Neural cell (in vitro differentiated cells): ENCODE data around the gene SMAD9. TPM values are rescaled to one million over a fixed set of nuclear protein-coding genes. Genes with fewer than 3 reads are reported as not detected.

Experiments used
- H2AFZ ChIP-seq: fragments of 200-600, 300-800 bp; sonication (generic), shearing (Covaris generic); 2 replicates; pipeline ENCODE4 v1.6.0; 2014; ENCODE audit warnings: low read depth, mild to moderate bottlenecking, antibody characterized with exemption, low read length, moderate library complexity
- H3F3A ChIP-seq: fragments of 200-600 bp; shearing (Covaris generic); 2 replicates; pipeline ENCODE4 v1.6.1; 2016; ENCODE audit warnings: mild to moderate bottlenecking, moderate library complexity, mixed read lengths, antibody characterized with exemption, low read length; ENCODE audit not compliant: insufficient read depth, poor library complexity, severe bottlenecking
- H3K27ac ChIP-seq: fragments of 200-600, 300-800 bp; sonication (generic), shearing (Covaris generic); 2 replicates; pipeline ENCODE4 v1.5.1; 2014; ENCODE audit warnings: mild to moderate bottlenecking, low read length, moderate library complexity
- H3K27me3 ChIP-seq: fragments of 300-800, 200-600 bp; sonication (generic), shearing (Covaris generic); 2 replicates; pipeline ENCODE4 v1.6.0; 2014; ENCODE audit warnings: mild to moderate bottlenecking, low read depth, low read length, moderate library complexity; ENCODE audit not compliant: insufficient read depth
- H3K36me3 ChIP-seq: fragments of 300-800, 200-600 bp; sonication (generic), shearing (Covaris generic); 2 replicates; pipeline ENCODE4 v1.5.1; 2014; ENCODE audit warnings: mild to moderate bottlenecking, antibody characterized with exemption, low read length, moderate library complexity; ENCODE audit not compliant: insufficient read depth
- H3K4me2 ChIP-seq: fragments of 300-800, 200-600 bp; sonication (generic), shearing (Covaris generic); 2 replicates; pipeline ENCODE4 v1.6.0; 2014; ENCODE audit warnings: mild to moderate bottlenecking, low read length
- H3K4me3 ChIP-seq: fragments of 300-800, 200-600 bp; sonication (generic), shearing (Covaris generic); 2 replicates; pipeline ENCODE4 v1.5.1; 2014; ENCODE audit warnings: mild to moderate bottlenecking, low read length, moderate library complexity
- H3K79me2 ChIP-seq: fragments of 200-600 bp; shearing (Covaris generic); replicated peaks from 2 replicates; pipeline ENCODE4 v1.6.0; 2014; ENCODE audit warnings: mild to moderate bottlenecking, low read length, moderate library complexity; ENCODE audit not compliant: insufficient read depth
- H3K9ac ChIP-seq: fragments of 300-800, 200-600 bp; sonication (generic), shearing (Covaris generic); 2 replicates; pipeline ENCODE4 v1.6.1; 2016; ENCODE audit warnings: mild to moderate bottlenecking, low read length, mixed read lengths
- H3K9me2 ChIP-seq: fragments of 200-600 bp; shearing (Covaris generic); 2 replicates; pipeline ENCODE4 v1.6.1; 2016; ENCODE audit warnings: mild to moderate bottlenecking, low read length, mixed read lengths; ENCODE audit not compliant: insufficient read depth
- H3K9me3 ChIP-seq: fragments of 200-600, 300-800 bp; sonication (generic), shearing (Covaris generic); 2 replicates; pipeline ENCODE4 v1.6.1; 2016; ENCODE audit warnings: mild to moderate bottlenecking, mixed run types, low read length, moderate library complexity, mixed read lengths
- H4K20me1 ChIP-seq: fragments of 200-600 bp; shearing (Covaris generic); 2 replicates; pipeline ENCODE4 v1.6.1; 2016; ENCODE audit warnings: mild to moderate bottlenecking, mixed run types; ENCODE audit not compliant: insufficient read depth
- EP300 ChIP-seq: fragments of 450-650 bp; conservative IDR thresholded peaks from 2 replicates; pipeline ENCODE4 v1.6.1; 2014; ENCODE audit warnings: antibody characterized with exemption, mild to moderate bottlenecking, moderate library complexity; ENCODE audit not compliant: poor library complexity, severe bottlenecking
- EZH2 ChIP-seq: fragments of 200-600, 300-800 bp; shearing (Covaris generic), sonication (generic); IDR thresholded peaks from 2 replicates; pipeline ENCODE4 v1.6.1; 2014; ENCODE audit warnings: antibody characterized with exemption, low read length, borderline replicate concordance, mild to moderate bottlenecking; ENCODE audit not compliant: insufficient read depth, poor library complexity, severe bottlenecking
- MXI1 ChIP-seq: fragments of 450-650 bp; conservative IDR thresholded peaks from 2 replicates; pipeline ENCODE4 v1.6.1; 2014; ENCODE audit warnings: antibody characterized with exemption, mild to moderate bottlenecking; ENCODE audit not compliant: poor library complexity, severe bottlenecking
- POLR2AphosphoS5 ChIP-seq: IDR thresholded peaks from 2 replicates; pipeline ENCODE4 v1.6.1; 2012
- SMC3 ChIP-seq: fragments of 450-650 bp; conservative IDR thresholded peaks from 2 replicates; pipeline ENCODE4 v1.6.1; 2014; ENCODE audit warnings: antibody characterized with exemption, mild to moderate bottlenecking, moderate library complexity; ENCODE audit not compliant: poor library complexity
- TAF1 ChIP-seq: IDR thresholded peaks from 2 replicates; pipeline ENCODE4 v1.6.1; 2012; ENCODE audit warnings: low read depth
- polyA plus RNA-seq: library from polyadenylated mRNA; depleted of rRNA; stranded (reverse); fragments of >200 nt; gene quantifications from 2 replicates; pipeline ENCODE4 v1.2.3, GENCODE V29; 2014
- TF ChIP-seq, protein P1 (sequence below): fragments of 450-650 bp; IDR thresholded peaks from 2 replicates; pipeline ENCODE4 v1.5.1; 2014; ENCODE audit warnings: antibody characterized with exemption, mild to moderate bottlenecking, moderate library complexity; ENCODE audit not compliant: poor library complexity, severe bottlenecking
- TF ChIP-seq, protein P2 (sequence below): IDR thresholded peaks from 2 replicates; pipeline ENCODE4 v1.6.1; 2012; ENCODE audit warnings: borderline replicate concordance

Gene SMAD9
- polyA plus RNA-seq, 1 donor from 2014 or later = 2.5 TPM

DNA sequence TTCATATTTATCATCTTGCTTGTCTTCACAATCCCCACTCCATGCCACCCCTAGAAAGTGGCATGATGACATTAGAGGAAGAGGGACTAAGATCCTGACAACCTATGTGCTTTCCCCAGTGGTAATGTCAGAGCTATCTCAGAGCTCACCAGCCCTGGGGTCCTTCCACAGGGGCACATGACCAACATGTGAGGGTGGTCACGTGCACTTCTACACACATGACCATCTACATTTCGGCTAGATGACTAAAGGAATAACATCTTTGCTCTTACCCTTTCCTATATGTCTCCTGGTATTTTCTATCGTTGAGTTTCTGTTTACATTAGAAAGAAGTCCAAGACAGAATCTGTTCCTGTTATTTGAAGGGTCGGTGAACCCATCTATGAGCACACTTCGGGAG is 54.8 kb downstream of the SMAD9 start:
- no peaks in the 10 kb centered on the region for H3K27me3 ChIP-seq
- no peak overlapping the region for H3K9ac ChIP-seq
- no peaks in the 10 kb centered on the region for H3F3A ChIP-seq
- no peak overlapping the region for H3K4me2 ChIP-seq
- H3K9me3 ChIP-seq = no peaks in the 10 kb centered on the region
- no peaks in the 10 kb centered on the region for H3K9me2 ChIP-seq
- H3K79me2 ChIP-seq = no peaks in the 10 kb centered on the region
- TF ChIP-seq, protein P1, sequence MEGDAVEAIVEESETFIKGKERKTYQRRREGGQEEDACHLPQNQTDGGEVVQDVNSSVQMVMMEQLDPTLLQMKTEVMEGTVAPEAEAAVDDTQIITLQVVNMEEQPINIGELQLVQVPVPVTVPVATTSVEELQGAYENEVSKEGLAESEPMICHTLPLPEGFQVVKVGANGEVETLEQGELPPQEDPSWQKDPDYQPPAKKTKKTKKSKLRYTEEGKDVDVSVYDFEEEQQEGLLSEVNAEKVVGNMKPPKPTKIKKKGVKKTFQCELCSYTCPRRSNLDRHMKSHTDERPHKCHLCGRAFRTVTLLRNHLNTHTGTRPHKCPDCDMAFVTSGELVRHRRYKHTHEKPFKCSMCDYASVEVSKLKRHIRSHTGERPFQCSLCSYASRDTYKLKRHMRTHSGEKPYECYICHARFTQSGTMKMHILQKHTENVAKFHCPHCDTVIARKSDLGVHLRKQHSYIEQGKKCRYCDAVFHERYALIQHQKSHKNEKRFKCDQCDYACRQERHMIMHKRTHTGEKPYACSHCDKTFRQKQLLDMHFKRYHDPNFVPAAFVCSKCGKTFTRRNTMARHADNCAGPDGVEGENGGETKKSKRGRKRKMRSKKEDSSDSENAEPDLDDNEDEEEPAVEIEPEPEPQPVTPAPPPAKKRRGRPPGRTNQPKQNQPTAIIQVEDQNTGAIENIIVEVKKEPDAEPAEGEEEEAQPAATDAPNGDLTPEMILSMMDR = no peak
- TF ChIP-seq SMC3 = no peak
- no peak for TF ChIP-seq EZH2
- TF ChIP-seq POLR2AphosphoS5 = no peak
- no peaks in the 10 kb centered on the region for H4K20me1 ChIP-seq
- no peak overlapping the region for H3K4me3 ChIP-seq
- H3K36me3 ChIP-seq = no peaks in the 10 kb centered on the region
- no peak overlapping the region for H3K27ac ChIP-seq
- H2AFZ ChIP-seq = no peak overlapping the region

DNA sequence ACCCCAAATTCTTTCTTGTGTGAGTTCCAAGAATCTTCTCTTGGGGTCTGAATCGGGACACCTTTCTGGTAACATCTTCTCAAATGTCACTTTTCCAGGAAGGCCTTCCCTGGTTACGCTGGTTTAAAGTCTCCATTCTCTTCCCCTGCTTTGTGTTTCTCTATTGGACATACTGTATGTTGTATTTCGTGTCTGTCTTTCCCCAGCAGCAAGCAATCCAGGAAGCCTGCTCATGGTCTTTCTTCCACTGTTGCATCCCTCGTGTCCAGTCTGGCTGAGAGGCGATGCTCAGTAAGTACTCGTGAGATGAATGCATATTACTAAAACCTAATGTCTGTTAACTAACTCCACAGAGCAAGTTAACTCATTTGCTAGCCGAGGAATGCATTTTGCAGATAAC is 57.3 kb downstream of the SMAD9 start:
- Histone ChIP-seq H3K9me2 (no peaks in the 10 kb centered on the region), H3K4me3 (no peak overlapping the region), H3K4me2 (no peak overlapping the region), H3K36me3 (no peaks in the 10 kb centered on the region), H2AFZ (no peak overlapping the region), H3K9ac (no peak overlapping the region), H3F3A (no peaks in the 10 kb centered on the region), H4K20me1 (no peaks in the 10 kb centered on the region), H3K27me3 (no peaks in the 10 kb centered on the region), H3K9me3 (no peaks in the 10 kb centered on the region), H3K27ac (no peak overlapping the region), H3K79me2 (no peaks in the 10 kb centered on the region)
- TF ChIP-seq MXI1 = no peak
- no peak for TF ChIP-seq TAF1
- TF ChIP-seq, protein P2, sequence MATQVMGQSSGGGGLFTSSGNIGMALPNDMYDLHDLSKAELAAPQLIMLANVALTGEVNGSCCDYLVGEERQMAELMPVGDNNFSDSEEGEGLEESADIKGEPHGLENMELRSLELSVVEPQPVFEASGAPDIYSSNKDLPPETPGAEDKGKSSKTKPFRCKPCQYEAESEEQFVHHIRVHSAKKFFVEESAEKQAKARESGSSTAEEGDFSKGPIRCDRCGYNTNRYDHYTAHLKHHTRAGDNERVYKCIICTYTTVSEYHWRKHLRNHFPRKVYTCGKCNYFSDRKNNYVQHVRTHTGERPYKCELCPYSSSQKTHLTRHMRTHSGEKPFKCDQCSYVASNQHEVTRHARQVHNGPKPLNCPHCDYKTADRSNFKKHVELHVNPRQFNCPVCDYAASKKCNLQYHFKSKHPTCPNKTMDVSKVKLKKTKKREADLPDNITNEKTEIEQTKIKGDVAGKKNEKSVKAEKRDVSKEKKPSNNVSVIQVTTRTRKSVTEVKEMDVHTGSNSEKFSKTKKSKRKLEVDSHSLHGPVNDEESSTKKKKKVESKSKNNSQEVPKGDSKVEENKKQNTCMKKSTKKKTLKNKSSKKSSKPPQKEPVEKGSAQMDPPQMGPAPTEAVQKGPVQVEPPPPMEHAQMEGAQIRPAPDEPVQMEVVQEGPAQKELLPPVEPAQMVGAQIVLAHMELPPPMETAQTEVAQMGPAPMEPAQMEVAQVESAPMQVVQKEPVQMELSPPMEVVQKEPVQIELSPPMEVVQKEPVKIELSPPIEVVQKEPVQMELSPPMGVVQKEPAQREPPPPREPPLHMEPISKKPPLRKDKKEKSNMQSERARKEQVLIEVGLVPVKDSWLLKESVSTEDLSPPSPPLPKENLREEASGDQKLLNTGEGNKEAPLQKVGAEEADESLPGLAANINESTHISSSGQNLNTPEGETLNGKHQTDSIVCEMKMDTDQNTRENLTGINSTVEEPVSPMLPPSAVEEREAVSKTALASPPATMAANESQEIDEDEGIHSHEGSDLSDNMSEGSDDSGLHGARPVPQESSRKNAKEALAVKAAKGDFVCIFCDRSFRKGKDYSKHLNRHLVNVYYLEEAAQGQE = no peak
- TF ChIP-seq EP300 = no peak
- TF ChIP-seq POLR2AphosphoS5 = no peak
- TF ChIP-seq EZH2 = no peak
- TF ChIP-seq, protein P1 = no peak
